HG02610 (cell line): ENCODE results near the gene PTPRD.

Experiments
- ATAC-seq: cut with Tn5 transposase; IDR thresholded peaks from one replicate; pipeline ENCODE4 v1.9.1; 2021; ENCODE audit warnings: mild to moderate bottlenecking, moderate library complexity; ENCODE audit not compliant: unreplicated experiment

Gene PTPRD

GRCh38 chr9:8628791-8629190 lies 1984.0 kb downstream of the PTPRD start:
- no peak for ATAC-seq

- ATAC-seq = no peak
Observed at GRCh38 chr9:8627976-8628679, 1984.7 kb downstream of the PTPRD start.

- no peak for ATAC-seq
Observed at GRCh38 chr9:8622871-8623270, 1989.9 kb downstream of the PTPRD start.

- no peak for ATAC-seq
Observed at GRCh38 chr9:8622222-8622802, 1990.5 kb downstream of the PTPRD start.

GRCh38 chr9:8621416-8621815 lies 1991.4 kb downstream of the PTPRD start:
- no peak for ATAC-seq

- ATAC-seq = no peak
Observed at GRCh38 chr9:8616414-8616813, 1996.4 kb downstream of the PTPRD start.

- no peak for ATAC-seq
Observed at GRCh38 chr9:8614926-8615440, 1997.8 kb downstream of the PTPRD start.

GRCh38 chr9:8613346-8613825 lies 1999.4 kb downstream of the PTPRD start:
- no peak for ATAC-seq

GRCh38 chr9:8611153-8611552 lies 2001.6 kb downstream of the PTPRD start:
- ATAC-seq = no peak

GRCh38 chr9:8610256-8610655 lies 2002.5 kb downstream of the PTPRD start:
- ATAC-seq = no peak

- no peak for ATAC-seq
Observed at GRCh38 chr9:8605096-8605495, 2007.7 kb downstream of the PTPRD start.

- no peak for ATAC-seq
Observed at GRCh38 chr9:8604201-8604600, 2008.6 kb downstream of the PTPRD start.

GRCh38 chr9:8600914-8601680 lies 2011.7 kb downstream of the PTPRD start:
- ATAC-seq = peak; percentile 36

GRCh38 chr9:8599937-8600336 lies 2012.9 kb downstream of the PTPRD start:
- no peak for ATAC-seq

GRCh38 chr9:8589476-8589875 lies 2023.3 kb downstream of the PTPRD start:
- no peak for ATAC-seq

- ATAC-seq = no peak
Observed at GRCh38 chr9:8585036-8585435, 2027.8 kb downstream of the PTPRD start.

GRCh38 chr9:8579661-8580060 lies 2033.1 kb downstream of the PTPRD start:
- no peak for ATAC-seq

GRCh38 chr9:8576741-8577140 lies 2036.1 kb downstream of the PTPRD start:
- ATAC-seq = no peak

GRCh38 chr9:8574846-8575245 lies 2038.0 kb downstream of the PTPRD start:
- no peak for ATAC-seq

GRCh38 chr9:8572209-8572608 lies 2040.6 kb downstream of the PTPRD start:
- ATAC-seq = no peak

- ATAC-seq = no peak
Observed at GRCh38 chr9:8571643-8572042, 2041.2 kb downstream of the PTPRD start.

GRCh38 chr9:8570776-8571175 lies 2042.0 kb downstream of the PTPRD start:
- no peak for ATAC-seq
